ENCODE data around the gene MS4A6E.
"Not testable (repeated sequence)": the region's sequence is repeated elsewhere in the genome, so short reads cannot be mapped to it uniquely, and the experiment has no call there.

MS4A6E gene

DNA sequence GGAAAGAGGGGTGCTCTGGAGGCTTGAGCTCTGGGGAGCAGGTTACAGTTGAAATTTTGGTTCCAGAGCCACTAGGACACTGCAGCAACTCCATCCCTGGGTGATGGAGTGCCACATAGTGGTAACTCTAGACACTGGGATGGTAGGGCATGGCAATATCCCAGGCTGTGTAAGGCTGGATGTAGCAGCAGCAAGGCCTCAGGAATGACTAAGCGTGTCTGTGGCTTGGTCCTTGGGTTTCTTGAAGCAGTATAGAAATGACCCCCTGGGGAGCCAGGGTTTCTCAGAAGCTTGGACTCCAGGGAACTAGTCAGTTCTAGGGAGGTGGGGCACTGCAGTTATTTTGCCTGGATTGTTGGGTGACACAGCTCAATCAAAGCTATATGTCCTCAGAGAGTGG, 38.5 kb upstream of the MS4A6E start:
- no peak overlapping the region for H3K27ac ChIP-seq (replicated peaks)
- H3K4me3 ChIP-seq (replicated peaks; ENCODE audit: insufficient read depth, low read length), result no peak overlapping the region
- DNase-seq (ENCODE audit: low read depth in 1 of 2, low spot score in 1 of 2), result no peak
- H3K27me3 ChIP-seq (ENCODE audit: insufficient read depth, poor library complexity, severe bottlenecking), result no peaks in the 10 kb centered on the region
- TF ChIP-seq POLR2AphosphoS5 (IDR thresholded peaks at IDR 0.05; ENCODE audit: low read depth) (no peak), SPI1 (IDR thresholded peaks at IDR 0.05; ENCODE audit: borderline replicate concordance, low read depth) (no peak), GABPA (IDR thresholded peaks at IDR 0.05; ENCODE audit: low read depth) (no peak), CTCF (IDR thresholded peaks at IDR 0.05; ENCODE audit: insufficient read depth, low read length) (no peak)
- TF ChIP-seq, protein P1, sequence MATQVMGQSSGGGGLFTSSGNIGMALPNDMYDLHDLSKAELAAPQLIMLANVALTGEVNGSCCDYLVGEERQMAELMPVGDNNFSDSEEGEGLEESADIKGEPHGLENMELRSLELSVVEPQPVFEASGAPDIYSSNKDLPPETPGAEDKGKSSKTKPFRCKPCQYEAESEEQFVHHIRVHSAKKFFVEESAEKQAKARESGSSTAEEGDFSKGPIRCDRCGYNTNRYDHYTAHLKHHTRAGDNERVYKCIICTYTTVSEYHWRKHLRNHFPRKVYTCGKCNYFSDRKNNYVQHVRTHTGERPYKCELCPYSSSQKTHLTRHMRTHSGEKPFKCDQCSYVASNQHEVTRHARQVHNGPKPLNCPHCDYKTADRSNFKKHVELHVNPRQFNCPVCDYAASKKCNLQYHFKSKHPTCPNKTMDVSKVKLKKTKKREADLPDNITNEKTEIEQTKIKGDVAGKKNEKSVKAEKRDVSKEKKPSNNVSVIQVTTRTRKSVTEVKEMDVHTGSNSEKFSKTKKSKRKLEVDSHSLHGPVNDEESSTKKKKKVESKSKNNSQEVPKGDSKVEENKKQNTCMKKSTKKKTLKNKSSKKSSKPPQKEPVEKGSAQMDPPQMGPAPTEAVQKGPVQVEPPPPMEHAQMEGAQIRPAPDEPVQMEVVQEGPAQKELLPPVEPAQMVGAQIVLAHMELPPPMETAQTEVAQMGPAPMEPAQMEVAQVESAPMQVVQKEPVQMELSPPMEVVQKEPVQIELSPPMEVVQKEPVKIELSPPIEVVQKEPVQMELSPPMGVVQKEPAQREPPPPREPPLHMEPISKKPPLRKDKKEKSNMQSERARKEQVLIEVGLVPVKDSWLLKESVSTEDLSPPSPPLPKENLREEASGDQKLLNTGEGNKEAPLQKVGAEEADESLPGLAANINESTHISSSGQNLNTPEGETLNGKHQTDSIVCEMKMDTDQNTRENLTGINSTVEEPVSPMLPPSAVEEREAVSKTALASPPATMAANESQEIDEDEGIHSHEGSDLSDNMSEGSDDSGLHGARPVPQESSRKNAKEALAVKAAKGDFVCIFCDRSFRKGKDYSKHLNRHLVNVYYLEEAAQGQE (IDR thresholded peaks at IDR 0.05; ENCODE audit: insufficient replicate concordance, low read depth), result no peak

- TF ChIP-seq, protein P1 (IDR thresholded peaks at IDR 0.05; ENCODE audit: insufficient replicate concordance, low read depth), result no peak
- TF ChIP-seq POLR2AphosphoS5 (IDR thresholded peaks at IDR 0.05; ENCODE audit: low read depth), result no peak
- no peak for TF ChIP-seq GABPA (IDR thresholded peaks at IDR 0.05; ENCODE audit: low read depth)
- TF ChIP-seq CTCF (IDR thresholded peaks at IDR 0.05; ENCODE audit: insufficient read depth, low read length), result no peak
- H3K4me3 ChIP-seq (replicated peaks; ENCODE audit: insufficient read depth, low read length), result no peak overlapping the region
- no peak for DNase-seq (ENCODE audit: low read depth in 1 of 2, low spot score in 1 of 2)
- no peak overlapping the region for H3K27ac ChIP-seq (replicated peaks)
- no peaks in the 10 kb centered on the region for H3K27me3 ChIP-seq (ENCODE audit: insufficient read depth, poor library complexity, severe bottlenecking)
Measured at GRCh38 chr11:60292145-60292544, 34.9 kb upstream of the MS4A6E start.

- no peak for TF ChIP-seq SPI1 (IDR thresholded peaks at IDR 0.05; ENCODE audit: borderline replicate concordance, low read depth)
- TF ChIP-seq, protein P1 (IDR thresholded peaks at IDR 0.05; ENCODE audit: insufficient replicate concordance, low read depth), result no peak
- no peak for TF ChIP-seq GABPA (IDR thresholded peaks at IDR 0.05; ENCODE audit: low read depth)
- TF ChIP-seq CTCF (IDR thresholded peaks at IDR 0.05; ENCODE audit: insufficient read depth, low read length), result no peak
- TF ChIP-seq POLR2AphosphoS5 (IDR thresholded peaks at IDR 0.05; ENCODE audit: low read depth), result no peak
- H3K27ac ChIP-seq (replicated peaks), result no peak overlapping the region
- H3K4me3 ChIP-seq (replicated peaks; ENCODE audit: insufficient read depth, low read length), result no peak overlapping the region
- no peak for DNase-seq (ENCODE audit: low read depth in 1 of 2, low spot score in 1 of 2)
- no peaks in the 10 kb centered on the region for H3K27me3 ChIP-seq (ENCODE audit: insufficient read depth, poor library complexity, severe bottlenecking)
Measured at GRCh38 chr11:60301178-60301577, 25.9 kb upstream of the MS4A6E start.

GRCh38 chr11:60301884-60302283, 25.2 kb upstream of the MS4A6E start:
- H3K27ac ChIP-seq (replicated peaks); H3K4me3 ChIP-seq (replicated peaks; ENCODE audit: insufficient read depth, low read length); H3K27me3 ChIP-seq (ENCODE audit: insufficient read depth, poor library complexity, severe bottlenecking); DNase-seq (ENCODE audit: low read depth in 1 of 2, low spot score in 1 of 2): not testable (repeated sequence)
